ENCODE results near the gene CHRNA9. TPM values are rescaled to one million over a fixed set of nuclear protein-coding genes. Genes with fewer than 3 reads are reported as not detected.

The CHRNA9 gene
- total and polyA plus RNA-seq, 4 donors, result 0.10 to 0.19 (median 0.17) TPM; not detected in 1

DNA sequence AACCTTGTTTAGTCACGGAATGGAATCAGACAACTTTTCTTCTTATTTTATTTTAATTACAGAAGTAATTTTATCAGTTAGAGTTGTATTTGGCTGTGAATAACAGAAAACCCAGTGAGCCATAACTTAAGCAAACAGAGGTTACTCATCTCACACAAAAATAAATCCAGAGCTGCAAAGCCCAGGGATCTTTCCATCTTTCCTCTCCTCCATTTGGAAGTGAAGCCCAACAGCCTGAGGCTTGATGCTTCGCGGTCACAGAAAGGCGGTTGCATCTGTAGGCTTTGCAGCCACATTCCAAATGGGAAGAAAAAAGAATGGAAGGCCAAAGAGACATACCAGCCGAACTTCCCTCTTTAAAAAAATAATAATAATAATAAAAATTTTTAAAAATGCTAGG lies 22.6 kb downstream of the CHRNA9 start:
- no peaks in the 10 kb centered on the region for H3K36me3 ChIP-seq (ENCODE audit: control insufficient read depth, insufficient read depth, low read length)
- H3K27ac ChIP-seq (ENCODE audit: low read depth, low read length), result no peak overlapping the region
- H3K9me3 ChIP-seq (ENCODE audit: control insufficient read depth, insufficient read depth, low read length), result no peaks in the 10 kb centered on the region
- no peak overlapping the region for H3K4me3 ChIP-seq (ENCODE audit: low read depth, low read length)
- DNase-seq (ENCODE audit: low read depth in 4 of 6, low spot score in 6 of 6), result no peak
- no peaks in the 10 kb centered on the region for H3K27me3 ChIP-seq (ENCODE audit: control insufficient read depth, insufficient read depth, low read length)
- no CpG with 5 or more reads among the region's 5 CpGs for WGBS (ENCODE audit: insufficient coverage)
- no peaks in the 10 kb centered on the region for H3K4me1 ChIP-seq (ENCODE audit: control insufficient read depth, insufficient read depth, low read length)

- Histone ChIP-seq H3K27me3 (ENCODE audit: control insufficient read depth, insufficient read depth, low read length) (no peaks in the 10 kb centered on the region), H3K4me3 (ENCODE audit: low read depth, low read length) (no peak overlapping the region), H3K4me1 (ENCODE audit: control insufficient read depth, insufficient read depth, low read length) (no peaks in the 10 kb centered on the region), H3K36me3 (ENCODE audit: control insufficient read depth, insufficient read depth, low read length) (no peaks in the 10 kb centered on the region), H3K9me3 (ENCODE audit: control insufficient read depth, insufficient read depth, low read length) (no peaks in the 10 kb centered on the region), H3K27ac (ENCODE audit: low read depth, low read length) (no peak overlapping the region)
- no CpG with 5 or more reads among the region's 3 CpGs for WGBS (ENCODE audit: insufficient coverage)
- DNase-seq (ENCODE audit: low read depth in 4 of 6, low spot score in 6 of 6), result no peak
Measured at GRCh38 chr4:40361338-40361737, 26.2 kb downstream of the CHRNA9 start.

DNA sequence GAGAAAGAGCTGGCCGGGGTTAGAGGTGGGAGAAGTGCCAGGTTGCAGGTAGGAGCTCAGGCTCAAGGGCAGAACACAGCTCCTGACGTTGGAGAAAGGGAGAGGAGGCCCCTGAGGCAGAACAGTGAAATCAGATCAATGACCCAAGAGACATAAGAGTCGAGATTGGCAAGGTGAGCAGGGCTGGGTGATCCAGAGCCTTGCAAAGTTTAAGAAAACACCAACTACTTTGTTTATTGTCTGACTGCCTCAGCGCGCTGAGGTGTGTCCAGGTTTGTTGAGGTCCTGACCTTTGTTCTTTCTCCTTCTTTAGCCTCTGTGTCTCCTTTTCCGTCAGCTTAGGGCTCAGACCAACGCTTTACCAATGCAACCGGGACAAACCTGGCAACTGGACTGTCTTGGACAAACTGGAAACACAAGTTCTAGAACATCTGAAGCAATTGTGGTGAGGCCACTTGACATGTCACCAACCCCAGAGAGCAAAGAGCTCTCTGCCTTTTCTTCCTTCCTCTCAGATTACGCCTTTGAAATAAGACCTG lies 28.3 kb downstream of the CHRNA9 start:
- H3K4me1 ChIP-seq (ENCODE audit: control insufficient read depth, insufficient read depth, low read length), result no peaks in the 10 kb centered on the region
- no peak for DNase-seq (ENCODE audit: low read depth in 4 of 6, low spot score in 6 of 6)
- H3K36me3 ChIP-seq (ENCODE audit: control insufficient read depth, insufficient read depth, low read length), result no peaks in the 10 kb centered on the region
- H3K27me3 ChIP-seq (ENCODE audit: control insufficient read depth, insufficient read depth, low read length), result no peaks in the 10 kb centered on the region
- no peak overlapping the region for H3K4me3 ChIP-seq (ENCODE audit: low read depth, low read length)
- H3K9me3 ChIP-seq (ENCODE audit: control insufficient read depth, insufficient read depth, low read length), result no peaks in the 10 kb centered on the region
- no peak overlapping the region for H3K27ac ChIP-seq (ENCODE audit: low read depth, low read length)
- WGBS (ENCODE audit: insufficient coverage), result 90% methylated on average over 9 of the region's 9 CpGs

DNA sequence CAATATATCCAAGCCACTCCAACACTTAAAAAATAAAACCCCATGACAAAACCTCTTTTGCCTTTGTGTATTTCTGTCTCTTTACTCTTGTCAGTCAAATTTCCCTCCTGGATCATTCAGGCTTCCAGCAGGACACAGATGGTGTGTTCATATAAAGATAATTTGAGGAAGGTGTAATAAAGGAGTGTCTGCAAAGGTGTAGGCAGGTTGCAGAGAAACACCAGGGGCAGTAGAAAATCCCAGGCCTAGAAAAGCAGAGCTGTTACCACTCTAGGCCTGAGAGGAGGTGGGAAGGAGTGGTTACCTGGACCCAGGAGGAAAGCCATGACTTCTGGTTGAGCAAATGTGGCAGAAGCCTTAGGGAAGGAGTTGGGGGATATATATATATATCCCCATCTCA lies 28.8 kb downstream of the CHRNA9 start:
- no peak overlapping the region for H3K27ac ChIP-seq (ENCODE audit: low read depth, low read length)
- H3K4me1 ChIP-seq (ENCODE audit: control insufficient read depth, insufficient read depth, low read length), result no peaks in the 10 kb centered on the region
- H3K36me3 ChIP-seq (ENCODE audit: control insufficient read depth, insufficient read depth, low read length), result no peaks in the 10 kb centered on the region
- H3K4me3 ChIP-seq (ENCODE audit: low read depth, low read length), result no peak overlapping the region
- H3K27me3 ChIP-seq (ENCODE audit: control insufficient read depth, insufficient read depth, low read length), result no peaks in the 10 kb centered on the region
- DNase-seq (ENCODE audit: low read depth in 4 of 6, low spot score in 6 of 6), result no peak
- no peaks in the 10 kb centered on the region for H3K9me3 ChIP-seq (ENCODE audit: control insufficient read depth, insufficient read depth, low read length)

DNA sequence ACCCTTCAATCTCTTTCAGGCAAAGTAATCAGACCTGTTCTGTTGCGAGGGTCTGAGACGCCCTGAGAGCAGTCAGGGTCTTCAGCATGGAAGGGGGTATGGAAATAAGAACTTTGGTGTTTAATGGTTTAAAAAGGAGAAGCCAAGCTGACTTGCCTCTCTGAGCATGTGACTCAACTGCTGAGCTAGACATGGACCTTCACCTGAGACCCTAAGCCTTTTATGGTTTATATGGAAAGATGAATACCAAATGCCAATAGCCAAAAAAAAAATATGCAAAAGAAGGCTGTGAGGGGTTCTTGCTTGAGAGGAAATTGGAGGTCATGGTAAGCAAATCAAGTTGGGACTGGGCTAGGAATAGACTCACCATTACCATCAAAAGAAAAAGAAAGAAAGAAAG lies 30.6 kb downstream of the CHRNA9 start:
- no peak for DNase-seq (ENCODE audit: low read depth in 4 of 6, low spot score in 6 of 6)
- 93% methylated on average over 2 of the region's 2 CpGs for WGBS (ENCODE audit: insufficient coverage)
- Histone ChIP-seq H3K27ac (ENCODE audit: low read depth, low read length) (no peak overlapping the region), H3K9me3 (ENCODE audit: control insufficient read depth, insufficient read depth, low read length) (no peaks in the 10 kb centered on the region), H3K4me1 (ENCODE audit: control insufficient read depth, insufficient read depth, low read length) (no peaks in the 10 kb centered on the region), H3K36me3 (ENCODE audit: control insufficient read depth, insufficient read depth, low read length) (no peaks in the 10 kb centered on the region), H3K27me3 (ENCODE audit: control insufficient read depth, insufficient read depth, low read length) (no peaks in the 10 kb centered on the region), H3K4me3 (ENCODE audit: low read depth, low read length) (no peak overlapping the region)

GRCh38 chr4:40367451-40367850 lies 32.3 kb downstream of the CHRNA9 start:
- H3K4me3 ChIP-seq (ENCODE audit: low read depth, low read length), result no peak overlapping the region
- H3K27ac ChIP-seq (ENCODE audit: low read depth, low read length), result no peak overlapping the region
- WGBS (ENCODE audit: insufficient coverage), result no CpG with 5 or more reads among the region's 4 CpGs
- H3K27me3 ChIP-seq (ENCODE audit: control insufficient read depth, insufficient read depth, low read length), result no peaks in the 10 kb centered on the region
- H3K36me3 ChIP-seq (ENCODE audit: control insufficient read depth, insufficient read depth, low read length), result no peaks in the 10 kb centered on the region
- H3K4me1 ChIP-seq (ENCODE audit: control insufficient read depth, insufficient read depth, low read length), result no peaks in the 10 kb centered on the region
- no peak for DNase-seq (ENCODE audit: low read depth in 4 of 6, low spot score in 6 of 6)
- H3K9me3 ChIP-seq (ENCODE audit: control insufficient read depth, insufficient read depth, low read length), result no peaks in the 10 kb centered on the region

GRCh38 chr4:40369437-40370274 lies 34.5 kb downstream of the CHRNA9 start:
- Histone ChIP-seq H3K9me3 (ENCODE audit: control insufficient read depth, insufficient read depth, low read length) (no peaks in the 10 kb centered on the region), H3K4me1 (ENCODE audit: control insufficient read depth, insufficient read depth, low read length) (no peaks in the 10 kb centered on the region), H3K4me3 (ENCODE audit: low read depth, low read length) (no peak overlapping the region), H3K27me3 (ENCODE audit: control insufficient read depth, insufficient read depth, low read length) (no peaks in the 10 kb centered on the region), H3K27ac (ENCODE audit: low read depth, low read length) (no peak overlapping the region), H3K36me3 (ENCODE audit: control insufficient read depth, insufficient read depth, low read length) (no peaks in the 10 kb centered on the region)
- no peak for DNase-seq (ENCODE audit: low read depth in 4 of 6, low spot score in 6 of 6)
- WGBS (ENCODE audit: insufficient coverage), result 86% methylated on average over 1 of the region's 3 CpGs

- Histone ChIP-seq H3K4me1 (ENCODE audit: control insufficient read depth, insufficient read depth, low read length) (no peaks in the 10 kb centered on the region), H3K27ac (ENCODE audit: low read depth, low read length) (no peak overlapping the region), H3K36me3 (ENCODE audit: control insufficient read depth, insufficient read depth, low read length) (no peaks in the 10 kb centered on the region), H3K27me3 (ENCODE audit: control insufficient read depth, insufficient read depth, low read length) (no peaks in the 10 kb centered on the region), H3K9me3 (ENCODE audit: control insufficient read depth, insufficient read depth, low read length) (no peaks in the 10 kb centered on the region), H3K4me3 (ENCODE audit: low read depth, low read length) (no peak overlapping the region)
- 100% methylated on average over 1 of the region's 3 CpGs for WGBS (ENCODE audit: insufficient coverage)
- no peak for DNase-seq (ENCODE audit: low read depth in 4 of 6, low spot score in 6 of 6)
Measured at GRCh38 chr4:40372651-40373050, 37.5 kb downstream of the CHRNA9 start.

DNA sequence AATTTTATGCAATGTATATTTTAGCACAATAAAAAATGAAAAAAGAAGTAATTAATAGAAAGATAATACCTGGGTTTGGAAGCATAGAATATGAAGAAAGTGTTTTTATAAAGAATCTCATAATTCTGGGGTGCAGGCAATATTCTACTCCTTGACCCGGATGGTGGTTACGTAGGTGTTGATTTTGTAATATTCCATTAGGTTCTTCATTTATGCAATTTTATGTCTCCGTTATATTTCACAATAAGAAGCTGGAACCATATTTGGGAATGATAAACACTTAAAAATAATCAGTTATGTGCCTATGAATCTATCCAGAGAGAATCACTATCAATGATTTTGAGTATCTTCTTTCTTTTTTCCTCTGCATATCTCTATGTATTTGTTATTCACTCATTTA lies 38.5 kb downstream of the CHRNA9 start:
- WGBS (ENCODE audit: insufficient coverage), result no CpG with 5 or more reads among the region's 3 CpGs
- H3K27ac ChIP-seq (ENCODE audit: low read depth, low read length), result no peak overlapping the region

GRCh38 chr4:40375095-40375494 lies 40.0 kb downstream of the CHRNA9 start:
- H3K27ac ChIP-seq (ENCODE audit: low read depth, low read length), result no peak overlapping the region
- H3K36me3 ChIP-seq (ENCODE audit: control insufficient read depth, insufficient read depth, low read length), result no peaks in the 10 kb centered on the region
- no peak for DNase-seq (ENCODE audit: low read depth in 4 of 6, low spot score in 6 of 6)
- no peaks in the 10 kb centered on the region for H3K4me1 ChIP-seq (ENCODE audit: control insufficient read depth, insufficient read depth, low read length)
- no peaks in the 10 kb centered on the region for H3K9me3 ChIP-seq (ENCODE audit: control insufficient read depth, insufficient read depth, low read length)
- H3K27me3 ChIP-seq (ENCODE audit: control insufficient read depth, insufficient read depth, low read length), result no peaks in the 10 kb centered on the region
- no peak overlapping the region for H3K4me3 ChIP-seq (ENCODE audit: low read depth, low read length)
- WGBS (ENCODE audit: insufficient coverage), result 95% methylated on average over 8 of the region's 10 CpGs

More for the DNA sequence above, 38.5 kb downstream of the CHRNA9 start:
- Histone ChIP-seq H3K4me3 (ENCODE audit: low read depth, low read length) (no peak overlapping the region), H3K9me3 (ENCODE audit: control insufficient read depth, insufficient read depth, low read length) (no peaks in the 10 kb centered on the region), H3K27me3 (ENCODE audit: control insufficient read depth, insufficient read depth, low read length) (no peaks in the 10 kb centered on the region), H3K4me1 (ENCODE audit: control insufficient read depth, insufficient read depth, low read length) (no peaks in the 10 kb centered on the region), H3K36me3 (ENCODE audit: control insufficient read depth, insufficient read depth, low read length) (no peaks in the 10 kb centered on the region)
- DNase-seq (ENCODE audit: low read depth in 4 of 6, low spot score in 6 of 6), result no peak
